ENCODE measurements around the gene SLC25A13.

DNA sequence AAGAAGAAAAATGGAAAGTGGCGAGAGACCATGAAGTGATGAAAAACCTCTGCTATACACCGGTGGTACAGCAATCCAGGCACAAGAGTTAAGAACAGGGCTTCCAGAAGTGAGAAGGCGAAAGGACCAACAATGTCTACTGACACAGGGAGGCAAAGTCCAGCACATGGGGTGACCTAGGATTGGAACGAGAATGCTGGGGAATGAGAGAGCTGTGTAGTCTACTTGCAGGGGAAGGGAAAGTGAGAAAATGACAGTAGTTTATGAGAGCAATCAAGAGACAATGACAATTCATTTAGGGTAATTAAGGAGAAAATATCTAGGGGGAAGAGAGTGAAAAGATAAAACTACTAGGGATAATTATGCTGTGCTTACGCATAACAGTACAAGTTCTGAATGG lies 169.2 kb downstream of the SLC25A13 start:
- TF ChIP-seq CTCF (conservative IDR thresholded peaks at IDR 0.05; ENCODE audit: low read depth, low read length) (no peak), EZH2 (IDR thresholded peaks at IDR 0.05; ENCODE audit: low read length, unreplicated experiment) (no peak)
